IgD-negative memory B cell (primary cell): ENCODE results near the gene FOXO1. TPM values are rescaled to one million over a fixed set of nuclear protein-coding genes. Genes with fewer than 3 reads are reported as not detected.
"Not testable (repeated sequence)": the region's sequence is repeated elsewhere in the genome, so short reads cannot be mapped to it uniquely, and the experiment has no call there.

Experiments used
- H3K27ac Mint-ChIP-seq, 3 donors: one replicate each; pipeline ENCODE4 v1.8.0; 2020 to 2022; ENCODE audit warnings: mild to moderate bottlenecking in 3 of 3, mixed read lengths in 3 of 3, moderate library complexity in 1 of 3
- H3K27me3 Mint-ChIP-seq: one replicate; pipeline ENCODE4 v1.8.0; 2021; ENCODE audit warnings: mixed read lengths
- H3K36me3 Mint-ChIP-seq: one replicate; pipeline ENCODE4 v1.8.0; 2020; ENCODE audit warnings: mild to moderate bottlenecking, mixed read lengths
- H3K4me1 Mint-ChIP-seq, 3 donors: one replicate each; pipeline ENCODE4 v1.8.0; 2020 to 2022; ENCODE audit warnings: mixed read lengths in 3 of 3, mild to moderate bottlenecking in 1 of 3
- H3K4me3 Mint-ChIP-seq, 4 donors: one replicate each; pipeline ENCODE4 v1.8.0; 2020 to 2022; ENCODE audit warnings: mild to moderate bottlenecking in 4 of 4, mixed read lengths in 4 of 4, moderate library complexity in 3 of 4
- H3K9me3 Mint-ChIP-seq, 3 donors: one replicate each; pipeline ENCODE4 v1.8.0; 2020 to 2021; ENCODE audit warnings: mixed read lengths in 3 of 3, mild to moderate bottlenecking in 1 of 3
- polyA plus RNA-seq: library from polyadenylated mRNA; unstranded; fragments of 300-500 nt; fragmentation: Illumina TruSeq; gene quantifications from one replicate; pipeline ENCODE4 v1.2.3, GENCODE V29; 2021

FOXO1 gene
- polyA plus RNA-seq, 1 donor from 2014 or later: 16.5 TPM

DNA sequence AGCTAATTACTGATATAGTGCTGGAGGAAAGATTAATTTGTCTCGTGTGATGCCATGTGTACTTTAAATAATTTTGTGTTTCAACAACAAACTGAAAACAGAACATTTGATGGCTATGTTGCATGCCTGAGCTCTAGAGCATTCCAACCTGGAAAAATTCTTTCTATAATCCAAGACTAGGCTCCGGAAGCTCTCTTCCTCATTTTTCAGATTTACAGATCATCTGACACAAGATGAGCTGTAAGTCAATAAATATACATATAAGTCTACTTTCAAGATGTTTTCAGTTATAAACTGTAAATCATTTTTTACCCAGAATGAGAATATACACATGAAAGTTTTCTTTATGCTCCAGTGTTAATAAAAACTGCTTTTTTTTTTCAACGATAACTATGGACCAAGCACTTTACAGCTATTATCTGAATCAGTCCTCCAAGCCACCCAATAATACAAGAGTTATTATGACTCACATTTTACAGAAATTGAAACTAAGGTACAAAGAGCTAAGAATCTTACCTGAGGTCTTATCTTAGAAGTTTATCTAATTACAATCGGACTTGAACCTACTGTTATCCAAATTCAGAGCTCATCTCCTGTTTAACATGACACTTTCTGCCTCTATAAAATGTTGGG lies 6.4 kb upstream of the FOXO1 start:
- H3K36me3 Mint-ChIP-seq: no peaks in the 10 kb centered on the region
- no peaks in the 10 kb centered on the region for H3K27me3 Mint-ChIP-seq
- H3K27ac Mint-ChIP-seq: no peak overlapping the region
- H3K4me1 Mint-ChIP-seq: peaks cover 7 to 15% (median 15%) of the 10 kb centered on the region in 3 donors
- no peaks in the 10 kb centered on the region for H3K9me3 Mint-ChIP-seq
- H3K4me3 Mint-ChIP-seq: no peak overlapping the region

DNA sequence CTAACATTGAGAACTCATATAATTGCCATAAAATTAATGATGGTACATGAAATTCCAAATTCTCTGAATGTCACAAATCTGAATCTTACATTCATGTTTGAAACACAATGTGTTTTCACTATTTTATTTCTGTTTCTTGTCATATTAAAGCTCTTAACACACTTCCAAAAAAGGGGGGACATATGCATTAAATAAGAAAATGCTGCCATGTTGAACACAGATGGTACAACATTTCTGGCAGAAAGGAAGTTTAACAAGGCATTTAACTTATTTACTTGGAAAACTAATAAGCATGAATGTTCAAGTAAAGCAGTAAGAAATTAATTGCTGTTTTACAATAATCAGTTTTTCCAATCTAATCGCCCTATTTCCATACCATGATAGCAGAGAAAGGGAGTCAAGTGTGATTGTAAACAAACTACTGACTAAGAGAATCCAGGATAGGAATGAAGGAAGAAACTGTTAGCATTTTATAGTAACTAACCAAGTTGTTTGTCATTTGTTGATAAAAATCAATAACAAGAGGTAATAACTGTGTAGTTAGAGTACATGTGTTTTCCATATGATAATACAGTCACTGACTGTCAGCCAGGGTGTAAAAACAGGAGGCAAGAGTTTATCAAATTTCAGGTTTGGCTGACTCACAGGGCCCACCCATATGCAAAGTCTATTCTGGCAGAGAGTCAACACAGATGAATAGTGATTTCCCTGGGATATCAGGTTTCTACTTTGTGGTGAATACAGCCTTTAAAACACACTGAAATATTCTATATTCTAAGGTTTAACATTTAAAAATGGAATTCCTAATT lies 5.7 kb upstream of the FOXO1 start:
- Mint-ChIP-seq H3K4me3 (no peak overlapping the region), H3K27ac (no peak overlapping the region), H3K9me3 (no peaks in the 10 kb centered on the region), H3K27me3 (no peaks in the 10 kb centered on the region), H3K4me1 (peaks cover 11 to 23% (median 22%) of the 10 kb centered on the region in 3 donors), H3K36me3 (no peaks in the 10 kb centered on the region)

DNA sequence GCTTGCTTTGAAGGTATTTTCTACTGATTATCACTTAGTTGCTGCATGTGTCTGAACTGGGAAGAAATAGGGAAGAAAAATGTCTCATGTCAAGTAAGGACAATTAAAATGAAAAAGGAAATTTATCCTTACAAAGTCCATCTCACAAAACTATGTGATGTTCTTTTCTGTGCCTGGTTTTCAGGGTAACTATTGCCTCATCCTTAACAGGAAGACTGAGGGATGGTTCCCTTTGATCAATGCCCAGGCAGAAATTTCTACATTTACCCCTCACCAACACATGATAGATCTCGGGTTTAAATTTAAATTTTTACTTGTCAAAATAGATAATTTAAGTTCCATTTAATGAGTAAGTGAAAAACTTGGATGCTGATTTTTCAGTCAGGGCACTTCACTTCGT lies 3.9 kb upstream of the FOXO1 start:
- H3K9me3 Mint-ChIP-seq: no peaks in the 10 kb centered on the region
- H3K4me3 Mint-ChIP-seq: no peak overlapping the region
- no peaks in the 10 kb centered on the region for H3K36me3 Mint-ChIP-seq
- H3K27ac Mint-ChIP-seq: no peak overlapping the region
- no peaks in the 10 kb centered on the region for H3K27me3 Mint-ChIP-seq
- peaks cover 11 to 23% (median 22%) of the 10 kb centered on the region in 3 donors for H3K4me1 Mint-ChIP-seq

DNA sequence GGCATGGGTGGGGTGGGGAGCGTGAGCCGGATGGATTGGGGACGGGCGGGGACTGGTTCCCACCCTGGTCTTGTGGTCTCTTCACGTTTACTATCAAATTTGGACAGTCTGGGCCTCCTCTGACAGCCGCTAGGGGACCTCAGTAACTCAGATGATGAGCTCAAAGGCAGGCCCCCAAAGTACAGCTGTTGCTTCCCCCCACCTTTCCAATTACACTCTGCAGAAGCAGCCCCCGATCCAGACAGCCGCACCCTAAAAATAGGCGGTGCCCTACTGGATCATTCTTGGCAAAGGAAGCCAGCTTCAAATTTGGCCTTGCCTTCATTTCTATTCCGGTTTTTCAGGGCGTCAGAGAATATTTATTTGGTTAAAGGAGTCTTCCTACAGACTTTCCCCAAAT lies 1.9 kb upstream of the FOXO1 start:
- H3K4me1 Mint-ChIP-seq: peaks cover 16 to 30% (median 25%) of the 10 kb centered on the region in 3 donors
- peak overlapping the region; percentile 85 to 93 (median 90) for H3K27ac Mint-ChIP-seq
- H3K4me3 Mint-ChIP-seq: peak overlapping the region; percentile 90 to 98 (median 92)
- no peaks in the 10 kb centered on the region for H3K27me3 Mint-ChIP-seq
- no peaks in the 10 kb centered on the region for H3K9me3 Mint-ChIP-seq
- no peaks in the 10 kb centered on the region for H3K36me3 Mint-ChIP-seq

DNA sequence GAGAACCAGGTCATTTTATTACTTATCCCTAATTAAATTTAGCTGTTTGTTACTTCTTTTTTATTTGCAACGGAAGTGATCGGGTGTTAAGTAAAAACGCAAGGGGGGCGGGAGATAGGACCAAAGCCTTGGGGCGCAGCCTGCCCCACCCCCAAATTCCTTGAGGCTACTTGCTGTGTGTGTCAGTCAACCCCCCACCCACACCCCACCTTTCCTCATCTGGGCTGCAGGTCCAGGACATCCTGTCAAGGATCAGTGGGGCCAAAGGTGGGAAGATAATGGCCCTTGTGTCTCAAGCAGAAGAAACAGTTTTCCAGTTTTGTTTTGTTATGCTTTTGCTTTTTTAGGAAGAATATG lies 1.2 kb upstream of the FOXO1 start:
- Mint-ChIP-seq H3K4me3 (peak overlapping the region; percentile 90 to 98 (median 92)), H3K4me1 (peaks cover 19 to 34% (median 26%) of the 10 kb centered on the region in 3 donors), H3K9me3 (no peaks in the 10 kb centered on the region), H3K36me3 (no peaks in the 10 kb centered on the region), H3K27me3 (no peaks in the 10 kb centered on the region), H3K27ac (peak overlapping the region; percentile 50 to 93 (median 90))

DNA sequence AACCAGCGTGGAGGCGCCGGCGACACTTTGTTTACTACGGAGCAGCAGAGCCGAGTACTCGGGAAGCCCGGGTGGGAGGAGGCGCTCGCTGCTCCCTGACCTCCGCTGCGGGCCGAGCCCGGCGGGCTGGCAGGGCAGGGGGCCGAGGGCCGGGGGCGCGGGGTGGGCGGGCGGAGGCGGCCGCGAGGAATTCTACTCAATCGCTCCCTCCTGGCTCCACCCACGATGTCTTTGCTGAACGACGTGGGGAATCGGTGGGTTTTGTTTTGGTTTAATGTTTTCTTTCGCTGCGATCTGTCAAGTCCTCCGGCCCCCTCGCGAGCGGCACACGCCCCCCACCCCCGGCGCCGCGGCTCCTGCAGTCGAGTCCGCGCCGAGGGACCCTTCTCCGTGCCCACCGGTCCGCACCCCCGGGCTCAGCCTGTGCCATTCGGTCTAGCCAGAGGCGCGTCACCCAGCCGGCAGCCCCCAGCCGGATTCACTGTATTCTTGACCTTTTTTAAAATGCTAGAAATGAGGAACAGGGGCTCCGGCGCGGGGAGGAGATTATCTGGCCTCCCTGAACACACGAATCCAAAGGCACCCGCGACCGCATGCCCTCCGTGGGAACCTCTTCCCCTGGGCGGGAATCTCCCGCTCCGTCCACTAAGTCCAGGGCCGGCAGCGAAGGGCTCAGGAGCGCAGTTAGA lies 636 bp upstream of the FOXO1 start:
- peak overlapping the region; percentile 90 to 98 (median 92) for H3K4me3 Mint-ChIP-seq

DNA sequence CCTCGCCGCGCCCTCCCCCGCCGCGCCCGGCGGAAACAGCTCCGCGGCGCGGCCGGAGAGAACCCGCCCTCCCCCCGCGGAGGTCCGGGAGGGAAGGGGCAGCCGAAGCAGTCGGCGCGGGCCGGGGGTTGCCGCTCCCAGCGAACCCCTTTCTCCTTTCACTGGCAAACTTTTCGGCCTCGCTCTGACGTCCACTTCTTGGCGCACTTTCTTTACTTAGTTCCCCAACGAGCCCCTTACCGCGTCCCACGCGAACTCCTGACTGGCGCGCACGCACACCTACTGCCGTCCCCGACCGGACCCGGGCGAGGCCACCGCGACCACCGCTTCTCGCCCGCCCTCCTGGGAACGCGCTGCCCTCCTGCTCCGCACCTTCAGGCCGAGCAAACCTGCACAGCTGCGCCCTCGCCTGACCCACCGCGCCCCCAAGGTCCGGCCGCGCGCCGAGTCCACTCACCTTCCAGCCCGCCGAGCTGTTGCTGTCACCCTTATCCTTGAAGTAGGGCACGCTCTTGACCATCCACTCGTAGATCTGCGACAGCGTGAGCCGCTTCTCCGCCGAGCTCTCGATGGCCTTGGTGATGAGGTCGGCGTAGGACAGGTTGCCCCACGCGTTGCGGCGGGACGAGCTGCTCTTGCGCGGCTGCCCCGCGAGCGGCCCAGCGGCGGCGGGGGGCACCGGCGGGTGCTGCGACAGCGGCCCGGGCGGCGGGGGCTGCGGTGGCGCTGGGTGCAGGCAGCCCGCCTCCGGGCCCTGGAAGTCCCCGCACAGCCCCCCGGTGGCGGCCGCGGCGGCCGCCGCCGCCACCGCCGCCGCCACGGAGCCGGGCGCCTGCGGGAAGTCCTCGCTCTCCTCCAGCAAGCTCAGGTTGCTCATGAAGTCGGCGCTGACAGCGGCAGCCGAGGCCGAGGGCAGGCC lies 1.1 kb downstream of the FOXO1 start:
- no peaks in the 10 kb centered on the region for H3K27me3 Mint-ChIP-seq
- peak overlapping the region; percentile 95 to 99 (median 97) for H3K4me3 Mint-ChIP-seq
- no peaks in the 10 kb centered on the region for H3K9me3 Mint-ChIP-seq
- H3K36me3 Mint-ChIP-seq: no peaks in the 10 kb centered on the region
- peak overlapping the region; percentile 83 to 99 (median 89) for H3K27ac Mint-ChIP-seq
- H3K4me1 Mint-ChIP-seq: peaks cover 34 to 42% (median 39%) of the 10 kb centered on the region in 3 donors

More for the DNA sequence above, 636 bp upstream of the FOXO1 start:
- Mint-ChIP-seq H3K27me3 (no peaks in the 10 kb centered on the region), H3K9me3 (no peaks in the 10 kb centered on the region), H3K27ac (peak overlapping the region; percentile 90 to 96 (median 93)), H3K4me1 (peaks cover 23 to 38% (median 27%) of the 10 kb centered on the region in 3 donors), H3K36me3 (no peaks in the 10 kb centered on the region)

DNA sequence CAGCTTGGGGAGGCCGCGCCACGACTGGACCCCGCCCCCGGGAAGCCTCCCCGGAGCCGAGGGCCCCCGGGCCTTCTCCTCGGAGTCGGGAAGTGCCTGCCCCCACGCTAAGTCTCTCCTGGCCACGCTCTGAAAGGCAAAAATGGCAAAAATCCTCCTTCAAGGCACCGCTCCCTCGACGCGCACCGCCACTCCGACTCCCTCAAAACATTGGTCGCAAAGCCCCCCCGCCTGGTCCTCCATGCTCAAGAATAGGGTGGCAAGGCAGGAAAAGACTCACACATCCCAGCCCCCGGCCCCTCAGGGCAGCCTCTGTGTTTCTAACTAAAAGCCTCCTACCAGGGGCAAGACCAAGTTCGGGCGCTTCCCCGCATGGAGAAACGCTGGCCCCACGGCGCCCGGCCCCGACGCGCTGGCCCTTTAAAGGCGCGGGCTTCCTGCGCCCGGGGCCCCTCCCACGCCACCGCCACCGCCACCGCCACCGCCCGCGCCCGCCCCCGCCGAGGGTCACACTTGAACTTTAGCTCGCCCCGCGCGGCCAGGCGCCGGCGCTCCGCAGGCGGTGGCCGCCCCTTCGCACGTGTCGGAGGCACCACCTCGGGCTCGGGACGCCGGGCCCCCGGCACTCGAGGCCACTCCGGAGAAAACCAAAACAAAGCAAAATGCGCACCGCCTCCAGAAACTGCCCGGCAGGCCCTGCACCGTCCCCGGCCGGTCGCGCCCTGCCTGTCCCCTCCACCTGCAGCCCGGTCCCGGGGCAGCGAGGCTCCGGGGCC lies 1.9 kb downstream of the FOXO1 start:
- peaks cover 40 to 50% (median 48%) of the 10 kb centered on the region in 3 donors for H3K4me1 Mint-ChIP-seq
- H3K36me3 Mint-ChIP-seq: no peaks in the 10 kb centered on the region
- no peaks in the 10 kb centered on the region for H3K27me3 Mint-ChIP-seq

DNA sequence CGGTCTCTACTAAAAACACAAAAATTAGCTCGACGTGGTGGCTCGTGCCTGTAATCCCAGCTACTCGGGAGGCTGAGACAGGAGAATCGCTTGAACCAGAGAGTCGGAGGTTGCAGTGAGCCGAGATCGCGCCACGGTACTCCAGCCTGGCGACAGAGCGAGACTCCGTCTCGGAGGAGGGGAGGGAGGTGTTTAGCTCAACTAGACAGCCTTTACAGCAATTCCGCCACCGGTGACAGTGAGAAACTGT lies 2.4 kb downstream of the FOXO1 start:
- Mint-ChIP-seq H3K4me3 (peak overlapping the region; percentile 92 to 99 (median 98)), H3K27ac (peak overlapping the region; percentile 95 to 99 (median 97)), H3K4me1 (peaks cover 40 to 53% (median 49%) of the 10 kb centered on the region in 3 donors)
- H3K9me3 Mint-ChIP-seq, H3K36me3 Mint-ChIP-seq, H3K27me3 Mint-ChIP-seq: not testable (repeated sequence)

More for the DNA sequence above, 1.9 kb downstream of the FOXO1 start:
- Mint-ChIP-seq H3K9me3 (no peaks in the 10 kb centered on the region), H3K4me3 (peak overlapping the region; percentile 92 to 99 (median 98)), H3K27ac (peak overlapping the region; percentile 95 to 99 (median 97))

DNA sequence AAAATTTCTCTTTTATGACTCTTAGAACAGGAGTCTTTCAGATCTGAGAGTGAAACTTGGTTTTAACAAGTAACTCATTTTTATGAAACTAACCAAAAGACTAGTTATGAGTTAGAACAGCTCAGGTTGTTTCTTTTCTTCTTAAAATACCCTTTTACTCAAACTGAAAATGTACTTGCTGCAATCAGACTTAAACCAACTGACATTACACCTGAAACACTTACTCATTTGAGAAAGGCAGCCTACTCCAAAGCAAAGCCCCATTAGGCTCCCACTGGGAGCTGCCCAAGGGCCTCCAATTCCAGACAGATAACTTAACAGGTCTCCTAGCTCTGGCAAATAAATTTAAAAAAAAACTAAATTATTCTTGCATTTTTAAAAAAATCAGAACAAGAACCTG lies 3.6 kb downstream of the FOXO1 start:
- Mint-ChIP-seq H3K4me3 (peak overlapping the region; percentile 67 to 99 (median 98)), H3K27ac (peak overlapping the region; percentile 86 to 99 (median 97)), H3K27me3 (no peaks in the 10 kb centered on the region), H3K4me1 (peaks cover 41 to 53% (median 48%) of the 10 kb centered on the region in 3 donors), H3K36me3 (peaks cover 3% of the 10 kb centered on the region), H3K9me3 (no peaks in the 10 kb centered on the region)

DNA sequence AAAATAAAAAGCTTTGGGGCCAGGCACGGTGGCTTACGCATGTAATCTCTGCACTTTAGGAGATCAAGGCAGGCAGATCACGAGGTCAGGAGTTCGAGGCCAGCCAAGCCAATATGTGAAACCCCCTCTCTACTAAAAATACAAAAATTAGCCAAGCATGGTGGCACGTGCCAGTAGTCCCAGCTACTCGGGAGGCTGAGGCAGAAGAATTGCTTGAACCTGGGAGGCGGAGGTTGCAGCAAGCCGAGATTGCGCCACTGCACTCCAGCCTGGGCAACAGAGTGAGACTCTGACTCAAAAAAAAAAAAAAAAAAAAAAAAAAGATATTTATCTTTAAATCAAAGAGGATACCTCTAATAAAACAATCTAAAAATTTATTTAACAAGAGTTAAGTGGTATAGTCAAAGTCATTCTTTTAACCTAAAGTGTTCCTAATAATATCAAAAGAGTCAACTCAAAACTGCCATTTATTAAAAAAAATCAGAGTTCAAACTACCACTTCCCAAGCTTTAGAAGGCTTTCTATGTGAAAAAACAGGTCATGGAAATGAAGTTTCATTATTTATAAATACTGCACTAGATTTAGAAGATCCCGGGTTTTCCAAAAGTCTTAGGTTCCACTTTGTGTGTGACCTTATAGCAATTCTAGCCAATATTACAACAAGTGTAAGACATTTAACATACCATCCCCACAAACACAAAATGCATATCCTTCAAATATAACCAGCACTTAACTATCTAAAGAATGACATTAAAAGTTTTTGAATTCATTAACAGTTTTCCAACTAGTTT lies 4.4 kb downstream of the FOXO1 start:
- Mint-ChIP-seq H3K27me3 (no peaks in the 10 kb centered on the region), H3K9me3 (no peaks in the 10 kb centered on the region), H3K27ac (peak overlapping the region; percentile 73 to 99 (median 97)), H3K4me1 (peaks cover 43 to 52% (median 49%) of the 10 kb centered on the region in 3 donors), H3K4me3 (peak overlapping the region; percentile 67 to 99 (median 98)), H3K36me3 (peaks cover 3% of the 10 kb centered on the region)

DNA sequence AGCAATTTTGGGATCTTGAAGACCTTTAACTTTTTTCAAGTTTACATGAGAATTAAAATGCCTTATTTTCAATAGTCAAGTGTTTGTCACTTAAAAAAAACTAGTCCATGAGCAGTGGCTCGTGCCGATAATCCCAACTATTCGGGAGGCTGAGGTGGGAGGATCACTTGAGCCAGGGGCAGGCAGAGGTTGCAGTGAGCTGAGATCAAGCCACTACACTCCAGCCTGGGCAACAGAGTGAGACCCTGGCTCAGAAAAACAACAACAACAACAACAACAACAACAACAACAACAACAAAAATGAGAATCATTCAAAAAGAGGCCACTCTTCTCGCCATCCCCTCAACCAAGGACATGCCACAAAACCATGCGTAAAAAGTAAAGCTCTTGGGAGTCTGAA lies 5.7 kb downstream of the FOXO1 start:
- Mint-ChIP-seq H3K4me1 (peaks cover 56 to 57% (median 56%) of the 10 kb centered on the region in 3 donors), H3K4me3 (peak overlapping the region in 3 of 4 donors; percentile 27 to 99 (median 60)), H3K27me3 (no peaks in the 10 kb centered on the region), H3K36me3 (peaks cover 3% of the 10 kb centered on the region), H3K9me3 (no peaks in the 10 kb centered on the region), H3K27ac (peak overlapping the region in 1 of 3 donors; percentile 34)

DNA sequence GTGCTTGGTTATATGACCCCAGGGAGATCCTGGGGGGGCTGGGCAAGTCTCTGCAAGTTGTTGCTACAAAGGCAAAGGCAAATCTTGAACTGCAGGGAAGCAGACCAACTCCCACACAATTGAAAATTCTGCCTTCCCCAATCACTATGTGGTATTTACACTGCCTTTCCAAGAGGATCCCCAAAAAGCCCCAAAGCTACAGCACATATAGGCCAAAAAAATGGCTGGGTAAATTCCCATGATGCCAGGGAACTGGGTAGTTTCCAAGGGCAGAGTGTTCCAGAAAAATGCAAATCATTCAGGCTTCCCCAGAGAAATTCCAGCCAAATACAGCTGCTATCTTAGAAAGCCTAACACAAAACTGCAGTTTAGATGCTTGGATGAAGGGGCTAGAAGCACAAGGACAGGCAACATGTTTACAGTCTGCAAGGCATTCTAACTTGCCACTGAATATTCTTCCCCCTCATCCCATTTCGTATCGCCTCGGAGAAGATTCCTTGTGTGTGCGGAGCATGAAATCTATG lies 6.2 kb downstream of the FOXO1 start:
- Mint-ChIP-seq H3K36me3 (peaks cover 3% of the 10 kb centered on the region), H3K4me3 (peak overlapping the region in 2 of 4 donors; percentile 52 to 99), H3K4me1 (peaks cover 57 to 58% (median 57%) of the 10 kb centered on the region in 3 donors), H3K27me3 (no peaks in the 10 kb centered on the region), H3K9me3 (no peaks in the 10 kb centered on the region), H3K27ac (peak overlapping the region in 2 of 3 donors; percentile 34 to 56)
